ENCODE measurements around the gene HIPK3.
A peak's percentile ranks its signal among the peaks of the same experiment; 100 is the strongest.

Gene HIPK3

GRCh38 chr11:33377412-33378370 is 120.5 kb downstream of the HIPK3 start:
- Histone ChIP-seq H3K4me1 (ENCODE audit: insufficient read depth, poor library complexity, severe bottlenecking) (peaks cover 11% of the 10 kb centered on the region), H3K27me3 (ENCODE audit: insufficient read depth, poor library complexity, severe bottlenecking) (no peaks in the 10 kb centered on the region), H3K27ac (ENCODE audit: poor library complexity, severe bottlenecking) (peak overlapping the region; percentile 43), H3K36me3 (ENCODE audit: low read depth) (no peaks in the 10 kb centered on the region), H3K4me3 (ENCODE audit: severe bottlenecking) (peak overlapping the region; percentile 98), H3K9me3 (ENCODE audit: severe bottlenecking) (no peaks in the 10 kb centered on the region)
- no peak for DNase-seq (ENCODE audit: low spot score)
- no peak for ATAC-seq (ENCODE audit: low read depth)
- TF ChIP-seq CTCF (IDR thresholded peaks at IDR 0.05; ENCODE audit: poor library complexity, severe bottlenecking) = no peak

GRCh38 chr11:33379947-33380346 is 122.8 kb downstream of the HIPK3 start:
- TF ChIP-seq CTCF (IDR thresholded peaks at IDR 0.05; ENCODE audit: poor library complexity, severe bottlenecking) = no peak
- H3K27me3 ChIP-seq (ENCODE audit: insufficient read depth, poor library complexity, severe bottlenecking) = no peaks in the 10 kb centered on the region

GRCh38 chr11:33383075-33383919 is 126.1 kb downstream of the HIPK3 start:
- Histone ChIP-seq H3K4me3 (ENCODE audit: severe bottlenecking) (no peak overlapping the region), H3K27ac (ENCODE audit: poor library complexity, severe bottlenecking) (no peak overlapping the region), H3K4me1 (ENCODE audit: insufficient read depth, poor library complexity, severe bottlenecking) (no peaks in the 10 kb centered on the region), H3K9me3 (ENCODE audit: severe bottlenecking) (no peaks in the 10 kb centered on the region), H3K36me3 (ENCODE audit: low read depth) (no peaks in the 10 kb centered on the region), H3K27me3 (ENCODE audit: insufficient read depth, poor library complexity, severe bottlenecking) (no peaks in the 10 kb centered on the region)
- DNase-seq (ENCODE audit: low spot score) (no peak), ATAC-seq (ENCODE audit: low read depth) (no peak)
- TF ChIP-seq CTCF (IDR thresholded peaks at IDR 0.05; ENCODE audit: poor library complexity, severe bottlenecking) = no peak

More at GRCh38 chr11:33379947-33380346, 122.8 kb downstream of the HIPK3 start:
- Histone ChIP-seq H3K9me3 (ENCODE audit: severe bottlenecking) (no peaks in the 10 kb centered on the region), H3K36me3 (ENCODE audit: low read depth) (no peaks in the 10 kb centered on the region), H3K4me1 (ENCODE audit: insufficient read depth, poor library complexity, severe bottlenecking) (peaks cover 10% of the 10 kb centered on the region), H3K4me3 (ENCODE audit: severe bottlenecking) (no peak overlapping the region), H3K27ac (ENCODE audit: poor library complexity, severe bottlenecking) (no peak overlapping the region)
- no peak for ATAC-seq (ENCODE audit: low read depth)
- no peak for DNase-seq (ENCODE audit: low spot score)

- H3K27ac ChIP-seq (ENCODE audit: poor library complexity, severe bottlenecking) = no peak overlapping the region
- TF ChIP-seq CTCF (IDR thresholded peaks at IDR 0.05; ENCODE audit: poor library complexity, severe bottlenecking) = no peak
- DNase-seq (ENCODE audit: low spot score) (no peak), ATAC-seq (ENCODE audit: low read depth) (no peak)
- H3K4me3 ChIP-seq (ENCODE audit: severe bottlenecking) = no peak overlapping the region
- H3K9me3 ChIP-seq (ENCODE audit: severe bottlenecking) = no peaks in the 10 kb centered on the region
- H3K27me3 ChIP-seq (ENCODE audit: insufficient read depth, poor library complexity, severe bottlenecking) = no peaks in the 10 kb centered on the region
- no peaks in the 10 kb centered on the region for H3K4me1 ChIP-seq (ENCODE audit: insufficient read depth, poor library complexity, severe bottlenecking)
- no peaks in the 10 kb centered on the region for H3K36me3 ChIP-seq (ENCODE audit: low read depth)
Observed at GRCh38 chr11:33383920-33384209, 126.7 kb downstream of the HIPK3 start.

Measured in RWPE2 (cell line).